ENCODE measurements around the gene RBM45. TPM values are rescaled to one million over a fixed set of nuclear protein-coding genes. Genes with fewer than 3 reads are reported as not detected.

The RBM45 gene
- total and polyA plus RNA-seq, 2 experiments from 2014 or later = 10.7 to 12.3 TPM

DNA sequence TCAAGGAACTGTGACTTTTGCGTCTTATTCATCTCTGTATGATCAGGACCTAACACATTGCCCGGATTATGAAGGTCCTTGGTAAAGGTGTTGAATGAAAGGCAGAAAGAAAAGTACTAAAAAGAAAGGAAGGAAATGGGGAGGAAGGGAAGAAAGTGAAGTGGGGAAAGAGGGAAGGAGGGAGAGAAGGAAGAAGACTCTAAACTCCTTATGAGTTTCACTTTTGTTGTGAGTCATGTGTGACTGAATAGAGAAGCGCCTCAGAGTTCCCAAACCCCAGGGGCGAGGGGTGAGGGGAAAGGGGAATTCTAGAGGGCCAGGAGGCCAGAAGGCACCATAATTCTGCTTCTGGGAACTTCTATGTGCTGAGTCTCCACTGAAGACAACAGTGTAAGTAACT, 51.2 kb downstream of the RBM45 start:
- no peaks in the 10 kb centered on the region for H3K36me3 ChIP-seq
- DNase-seq (ENCODE audit: low read depth in 1 of 2, low spot score in 1 of 2) = peak in 1 of 2 donors; percentile 6
- H3K4me1 ChIP-seq (ENCODE audit: low read depth) = no peaks in the 10 kb centered on the region
- no peaks in the 10 kb centered on the region for H3K9me3 ChIP-seq (ENCODE audit: low read depth)
- no peak overlapping the region for H3K27ac ChIP-seq
- no peak overlapping the region for H3K4me3 ChIP-seq
- TF ChIP-seq, protein P1, sequence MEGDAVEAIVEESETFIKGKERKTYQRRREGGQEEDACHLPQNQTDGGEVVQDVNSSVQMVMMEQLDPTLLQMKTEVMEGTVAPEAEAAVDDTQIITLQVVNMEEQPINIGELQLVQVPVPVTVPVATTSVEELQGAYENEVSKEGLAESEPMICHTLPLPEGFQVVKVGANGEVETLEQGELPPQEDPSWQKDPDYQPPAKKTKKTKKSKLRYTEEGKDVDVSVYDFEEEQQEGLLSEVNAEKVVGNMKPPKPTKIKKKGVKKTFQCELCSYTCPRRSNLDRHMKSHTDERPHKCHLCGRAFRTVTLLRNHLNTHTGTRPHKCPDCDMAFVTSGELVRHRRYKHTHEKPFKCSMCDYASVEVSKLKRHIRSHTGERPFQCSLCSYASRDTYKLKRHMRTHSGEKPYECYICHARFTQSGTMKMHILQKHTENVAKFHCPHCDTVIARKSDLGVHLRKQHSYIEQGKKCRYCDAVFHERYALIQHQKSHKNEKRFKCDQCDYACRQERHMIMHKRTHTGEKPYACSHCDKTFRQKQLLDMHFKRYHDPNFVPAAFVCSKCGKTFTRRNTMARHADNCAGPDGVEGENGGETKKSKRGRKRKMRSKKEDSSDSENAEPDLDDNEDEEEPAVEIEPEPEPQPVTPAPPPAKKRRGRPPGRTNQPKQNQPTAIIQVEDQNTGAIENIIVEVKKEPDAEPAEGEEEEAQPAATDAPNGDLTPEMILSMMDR (IDR thresholded peaks at IDR 0.05; ENCODE audit: low read depth, low read length) = no peak
- no peaks in the 10 kb centered on the region for H3K27me3 ChIP-seq

DNA sequence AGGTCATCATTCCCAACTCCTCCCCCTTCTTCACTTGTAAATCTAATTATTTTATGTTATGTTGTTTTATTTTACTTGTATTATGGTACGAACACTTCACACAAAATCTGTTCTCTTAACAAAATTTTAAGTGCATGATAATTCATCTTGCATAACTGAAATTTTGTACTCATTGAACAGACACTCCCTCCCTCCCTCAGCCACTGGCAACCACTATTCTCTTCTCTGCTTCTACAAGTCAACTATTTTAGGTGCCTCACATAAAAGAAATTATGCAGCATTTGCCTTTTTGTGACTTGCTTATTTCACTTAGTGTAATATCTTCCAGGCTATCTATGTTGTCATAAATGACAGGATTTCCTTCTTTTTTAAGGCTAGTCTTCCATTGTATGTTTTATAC, 51.7 kb downstream of the RBM45 start:
- DNase-seq (ENCODE audit: low read depth in 1 of 2, low spot score in 1 of 2) = no peak
- Histone ChIP-seq H3K4me3 (no peak overlapping the region), H3K9me3 (ENCODE audit: low read depth) (no peaks in the 10 kb centered on the region), H3K36me3 (no peaks in the 10 kb centered on the region), H3K27me3 (no peaks in the 10 kb centered on the region), H3K4me1 (ENCODE audit: low read depth) (no peaks in the 10 kb centered on the region), H3K27ac (no peak overlapping the region)
- TF ChIP-seq, protein P1 (IDR thresholded peaks at IDR 0.05; ENCODE audit: low read depth, low read length) = no peak

DNA sequence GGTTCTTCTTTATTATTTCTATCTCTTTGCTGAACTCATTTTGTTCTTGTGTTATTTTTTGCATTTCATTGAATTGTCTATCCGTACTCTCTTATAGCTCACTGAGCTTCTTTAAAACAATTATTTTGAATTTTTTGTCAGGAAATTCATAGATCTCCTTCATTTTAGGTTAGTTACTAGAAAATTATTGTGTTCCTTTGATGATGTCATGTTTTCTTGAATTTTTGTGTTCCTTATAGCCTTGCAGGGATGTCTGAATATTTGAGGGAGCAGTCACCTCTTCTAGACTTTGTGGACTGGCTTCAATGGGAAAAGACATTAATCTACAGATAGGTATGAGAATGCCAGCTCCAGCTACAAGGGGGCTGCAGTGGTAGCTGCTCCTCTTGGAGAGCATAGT, 61.4 kb downstream of the RBM45 start:
- Histone ChIP-seq H3K36me3 (no peaks in the 10 kb centered on the region), H3K27ac (no peak overlapping the region), H3K4me1 (ENCODE audit: low read depth) (no peaks in the 10 kb centered on the region), H3K9me3 (ENCODE audit: low read depth) (no peaks in the 10 kb centered on the region), H3K27me3 (no peaks in the 10 kb centered on the region), H3K4me3 (no peak overlapping the region)
- no peak for DNase-seq (ENCODE audit: low read depth in 1 of 2, low spot score in 1 of 2)
- TF ChIP-seq, protein P1 (IDR thresholded peaks at IDR 0.05; ENCODE audit: low read depth, low read length) = no peak

DNA sequence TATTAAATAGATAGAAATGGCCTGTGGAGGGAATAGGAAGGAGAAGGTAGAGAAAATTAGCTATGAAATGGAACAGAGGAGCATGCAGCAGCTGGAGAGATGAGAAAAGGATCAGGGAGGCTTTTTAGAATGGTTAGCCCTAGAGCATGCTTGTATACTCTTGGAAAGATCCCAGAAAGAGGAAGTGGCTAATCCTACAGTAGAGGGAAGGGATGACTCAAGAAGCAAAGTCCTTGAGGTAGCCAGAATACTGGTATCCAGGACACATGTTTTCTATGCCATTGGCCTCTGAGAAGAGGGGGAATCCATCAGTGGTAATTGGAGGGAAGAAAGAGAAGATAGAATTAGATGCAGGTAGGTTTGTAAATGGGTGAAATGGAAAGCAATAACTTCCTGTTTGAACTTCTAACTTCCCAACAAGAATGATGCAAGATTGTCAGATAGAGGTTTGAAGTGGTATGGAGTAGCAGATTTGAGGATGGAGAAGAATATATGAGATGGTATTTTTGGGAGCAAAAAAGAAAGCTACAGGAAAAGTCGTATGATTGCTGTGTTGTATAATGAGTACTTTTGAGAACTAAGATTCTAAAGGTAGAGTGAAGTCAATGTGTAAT, 64.9 kb downstream of the RBM45 start:
- Histone ChIP-seq H3K4me3 (no peak overlapping the region), H3K4me1 (ENCODE audit: low read depth) (no peaks in the 10 kb centered on the region), H3K27ac (no peak overlapping the region), H3K9me3 (ENCODE audit: low read depth) (no peaks in the 10 kb centered on the region), H3K27me3 (no peaks in the 10 kb centered on the region), H3K36me3 (no peaks in the 10 kb centered on the region)
- TF ChIP-seq, protein P1 (IDR thresholded peaks at IDR 0.05; ENCODE audit: low read depth, low read length) = no peak
- peak in 1 of 2 donors; percentile 45 for DNase-seq (ENCODE audit: low read depth in 1 of 2, low spot score in 1 of 2)

Other genes with a start within 250 kb of the RBM45 start
- 3.4 and 3.6 TPM in 2 replicates for gene PDE11A, start 39.7 kb upstream of the RBM45 start, total RNA-seq
- 1.6 and 1.7 TPM in 2 replicates for gene PDE11A, start 39.7 kb upstream of the RBM45 start, polyA plus RNA-seq
- gene OSBPL6, start 82.1 kb downstream of the RBM45 start, total RNA-seq = 0.60 and 1.6 TPM in 2 replicates
- gene OSBPL6, start 82.1 kb downstream of the RBM45 start, polyA plus RNA-seq = 1.5 and 1.8 TPM in 2 replicates

Measured in cardiac muscle cell (in vitro differentiated cells and primary cell).